OCI-LY7 (cell line): Measurements from ENCODE around the gene TTLL10.

Experiments
- CTCF ChIP-seq: fragments of 200-600 bp; sonication (generic); conservative IDR thresholded peaks from 2 replicates; pipeline ENCODE4 v1.5.1; 2014; ENCODE audit warnings: mild to moderate bottlenecking, antibody characterized with exemption, low read length, moderate library complexity, mixed read lengths
- EZH2phosphoT487 ChIP-seq: fragments of 200-600 bp; sonication (generic); IDR thresholded peaks from 2 replicates; pipeline ENCODE4 v1.6.1; 2018; ENCODE audit warnings: low read depth, borderline replicate concordance, mild to moderate bottlenecking, mixed run types, antibody characterized with exemption, low read length, moderate library complexity, mixed read lengths

- TF ChIP-seq CTCF (no peak), EZH2phosphoT487 (no peak)
Observed at GRCh38 chr1:1204425-1204920, 30.8 kb downstream of the TTLL10 start.
